ENCODE measurements around the gene ALG8. TPM values are rescaled to one million over a fixed set of nuclear protein-coding genes. Genes with fewer than 3 reads are reported as not detected.
"Not testable (repeated sequence)": the region's sequence is repeated elsewhere in the genome, so short reads cannot be mapped to it uniquely, and the experiment has no call there.

The ALG8 gene
- total RNA-seq, result 10 to 100 TPM; 38.3 to 70.2 TPM

DNA sequence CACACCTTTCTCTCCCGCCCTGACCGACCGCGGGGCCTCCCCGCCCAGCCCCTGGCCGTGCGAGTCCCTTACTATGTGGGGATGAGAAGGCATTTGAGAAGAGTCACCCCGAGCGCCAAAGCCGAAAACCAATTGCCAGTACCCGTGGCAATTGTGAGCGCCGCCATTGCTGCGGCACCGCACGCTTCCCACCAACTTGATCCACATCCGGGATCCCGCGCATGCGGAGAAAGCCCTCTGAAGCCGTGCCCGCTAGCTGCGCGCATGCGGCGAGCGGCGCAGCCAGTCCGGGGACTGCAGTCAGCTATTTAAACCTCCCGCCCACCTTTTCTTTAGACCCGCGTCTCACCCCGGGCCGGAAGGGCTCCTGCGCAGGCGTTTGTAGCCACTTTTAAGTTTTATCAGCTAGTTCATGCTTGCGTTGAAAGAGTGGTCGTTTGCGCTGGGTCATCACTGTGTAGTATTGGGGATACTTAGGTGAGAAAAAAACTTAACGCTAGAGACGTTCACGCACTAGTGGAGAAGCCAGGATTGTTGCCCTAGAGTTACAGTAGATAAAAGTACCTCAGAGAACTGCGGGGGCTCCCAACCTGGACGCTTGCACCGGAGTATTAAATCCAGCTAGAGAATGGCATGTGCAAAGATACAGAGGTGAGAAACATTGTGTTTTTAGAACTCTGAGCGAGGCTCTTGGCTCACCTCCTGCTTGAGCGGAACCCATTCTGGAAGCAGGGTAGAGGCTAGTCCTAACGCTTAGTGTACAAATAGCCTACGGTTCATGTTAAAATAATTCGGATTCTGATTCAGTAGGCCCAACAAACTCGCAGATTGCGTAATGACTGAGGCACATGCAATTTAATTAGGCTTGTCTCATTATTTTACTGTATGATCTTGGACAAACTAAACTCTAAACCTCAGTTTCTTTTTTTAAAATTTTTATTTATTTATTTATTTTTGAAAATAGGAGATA lies at the start of gene ALG8:
Gene ALG8 (minus strand): TSS at position 205 of the 970 bp plus-strand sequence. CDS start 38 bp downstream, at position 167.
- peak; percentile 92 for ATAC-seq (replicated peaks)
- Mint-ChIP-seq H3K4me1 (peaks cover 21% of the 10 kb centered on the region), H3K4me3 (peak within 1 kb of the TSS; percentile 91), H3K36me3 (ENCODE audit: low read depth) (peaks cover 68% of the 10 kb centered on the region), H3K27me3 (no peaks in the 10 kb centered on the region), H3K9me3 (no peaks in the 10 kb centered on the region), H3K27ac (peak within 1 kb of the TSS; percentile 89)

- H3K4me1 Mint-ChIP-seq, result peaks cover 42% of the 10 kb centered on the region
- peak; percentile 90 for ATAC-seq (replicated peaks)
Observed at GRCh38 chr11:78188286-78189173, 49.1 kb upstream of the ALG8 start, which contains the start of the genes KCTD21 and USP35. Gene KCTD21 (minus strand): TSS chr11:78188626. CDS start chr11:78174554, 14,072 bp downstream. Gene USP35 (plus strand): TSS chr11:78188919. CDS start chr11:78196246, 7,327 bp downstream.

GRCh38 chr11:78187366-78188285 lies 48.2 kb upstream of the ALG8 start:
- Mint-ChIP-seq H3K36me3 (ENCODE audit: low read depth) (peaks cover 32% of the 10 kb centered on the region), H3K27ac (peak overlapping the region; percentile 99), H3K27me3 (no peaks in the 10 kb centered on the region)

More at GRCh38 chr11:78188286-78189173, 49.1 kb upstream of the ALG8 start, which contains the start of the genes KCTD21 and USP35:
- no peaks in the 10 kb centered on the region for H3K9me3 Mint-ChIP-seq
- peaks cover 23% of the 10 kb centered on the region for H3K36me3 Mint-ChIP-seq (ENCODE audit: low read depth)
- H3K4me3 Mint-ChIP-seq, result peak within 1 kb of the TSS; percentile 96
- H3K27ac Mint-ChIP-seq, result peak within 1 kb of the TSS; percentile 99
- no peaks in the 10 kb centered on the region for H3K27me3 Mint-ChIP-seq

GRCh38 chr11:78181185-78181584 lies 41.8 kb upstream of the ALG8 start:
- H3K9me3 Mint-ChIP-seq, result peaks cover 3% of the 10 kb centered on the region
- no peaks in the 10 kb centered on the region for H3K27me3 Mint-ChIP-seq
- H3K27ac Mint-ChIP-seq, result no peak overlapping the region
- H3K4me3 Mint-ChIP-seq, result no peak overlapping the region
- peaks cover 17% of the 10 kb centered on the region for H3K36me3 Mint-ChIP-seq (ENCODE audit: low read depth)
- ATAC-seq (replicated peaks), result no peak
- H3K4me1 Mint-ChIP-seq, result peaks cover 15% of the 10 kb centered on the region

More at GRCh38 chr11:78187366-78188285, 48.2 kb upstream of the ALG8 start:
- H3K4me1 Mint-ChIP-seq, result peaks cover 38% of the 10 kb centered on the region
- ATAC-seq (replicated peaks), result peak; percentile 80
- no peaks in the 10 kb centered on the region for H3K9me3 Mint-ChIP-seq
- peak overlapping the region; percentile 96 for H3K4me3 Mint-ChIP-seq

DNA sequence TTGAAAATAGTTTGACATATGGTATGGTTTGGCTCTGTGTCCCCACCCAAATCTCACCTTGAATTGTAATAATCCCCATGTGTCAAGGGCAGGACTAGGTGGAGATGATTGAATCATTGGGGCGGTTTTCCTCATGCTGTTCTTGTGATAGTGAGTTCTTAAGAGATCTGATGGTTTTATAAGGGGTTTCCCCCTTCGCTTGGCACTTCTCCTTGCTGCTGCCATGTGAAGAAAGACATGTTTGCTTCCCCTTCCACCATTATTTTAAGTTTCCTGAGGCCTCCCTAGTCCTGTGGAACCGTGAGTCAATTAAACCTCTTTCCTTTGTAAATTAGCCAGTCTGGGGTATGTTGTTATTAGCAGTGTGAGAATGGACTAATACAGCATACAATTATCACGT lies 41.3 kb upstream of the ALG8 start:
- Mint-ChIP-seq H3K9me3 (peaks cover 4% of the 10 kb centered on the region), H3K36me3 (ENCODE audit: low read depth) (peaks cover 13% of the 10 kb centered on the region)

DNA sequence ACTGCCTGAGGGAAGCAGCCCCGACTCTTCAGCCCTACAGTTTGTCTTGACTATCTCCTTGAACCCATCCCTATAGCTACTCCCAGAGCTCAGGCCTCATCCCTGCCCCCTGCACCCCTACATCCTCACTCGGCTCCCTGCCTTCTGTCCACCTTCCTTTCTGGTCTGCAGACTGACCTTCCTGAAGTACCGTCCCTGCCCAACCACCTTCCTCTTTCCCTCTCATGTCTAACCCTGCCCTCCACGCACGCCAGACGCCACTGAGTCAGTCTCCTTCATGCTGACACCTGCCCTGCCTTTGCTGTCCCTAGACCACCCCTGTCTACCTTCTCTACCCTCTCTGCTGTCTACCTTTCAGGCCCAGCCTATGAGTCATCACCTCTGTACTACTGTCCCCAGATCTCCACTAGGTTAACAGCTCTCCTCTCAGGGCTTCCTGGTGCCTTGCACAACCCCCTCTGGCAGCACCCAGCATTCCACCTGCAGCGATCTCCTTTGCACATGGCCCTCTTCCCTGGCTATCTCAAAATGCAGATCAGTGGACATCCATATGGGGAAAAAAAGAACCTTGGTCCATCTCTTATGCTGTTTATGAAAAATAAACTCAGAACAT lies 40.1 kb upstream of the ALG8 start:
- H3K4me3 Mint-ChIP-seq, result no peak overlapping the region
- H3K9me3 Mint-ChIP-seq, result peaks cover 4% of the 10 kb centered on the region
- H3K36me3 Mint-ChIP-seq (ENCODE audit: low read depth), result peaks cover 11% of the 10 kb centered on the region
- H3K27me3 Mint-ChIP-seq, result no peaks in the 10 kb centered on the region
- ATAC-seq (replicated peaks), result no peak
- peaks cover 15% of the 10 kb centered on the region for H3K4me1 Mint-ChIP-seq
- peak overlapping the region; percentile 42 for H3K27ac Mint-ChIP-seq

More for the DNA sequence above, 41.3 kb upstream of the ALG8 start:
- no peak overlapping the region for H3K27ac Mint-ChIP-seq
- no peaks in the 10 kb centered on the region for H3K27me3 Mint-ChIP-seq
- no peak for ATAC-seq (replicated peaks)
- H3K4me3 Mint-ChIP-seq, result no peak overlapping the region
- peaks cover 15% of the 10 kb centered on the region for H3K4me1 Mint-ChIP-seq

DNA sequence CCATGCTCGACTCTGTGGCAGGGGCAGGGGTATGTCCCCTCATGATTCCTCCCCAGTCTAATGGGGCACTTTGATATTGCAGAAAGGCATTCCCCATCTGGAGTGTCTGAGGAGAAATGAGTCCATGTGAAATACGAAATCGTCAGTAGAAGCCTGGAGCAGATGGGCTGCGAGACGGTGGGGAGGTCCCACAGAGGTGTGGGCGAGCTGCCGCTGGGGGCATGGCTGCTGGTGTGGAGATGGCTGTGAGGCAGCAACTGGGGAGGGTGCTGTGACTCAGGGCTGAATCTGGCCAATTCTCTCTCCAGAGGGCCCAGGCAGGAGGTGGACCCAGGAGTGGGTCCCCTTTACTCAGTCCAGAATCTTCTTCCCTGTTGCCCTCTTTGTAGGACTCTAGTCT lies 37.8 kb upstream of the ALG8 start:
- Mint-ChIP-seq H3K27ac (no peak overlapping the region), H3K36me3 (ENCODE audit: low read depth) (peaks cover 19% of the 10 kb centered on the region), H3K4me1 (peaks cover 15% of the 10 kb centered on the region), H3K4me3 (no peak overlapping the region), H3K27me3 (no peaks in the 10 kb centered on the region), H3K9me3 (peaks cover 4% of the 10 kb centered on the region)
- no peak for ATAC-seq (replicated peaks)

- no peak for ATAC-seq (replicated peaks)
- peaks cover 4% of the 10 kb centered on the region for H3K9me3 Mint-ChIP-seq
- peak overlapping the region; percentile 26 for H3K27ac Mint-ChIP-seq
- no peaks in the 10 kb centered on the region for H3K27me3 Mint-ChIP-seq
- peaks cover 15% of the 10 kb centered on the region for H3K4me1 Mint-ChIP-seq
- H3K36me3 Mint-ChIP-seq (ENCODE audit: low read depth), result peaks cover 22% of the 10 kb centered on the region
- H3K4me3 Mint-ChIP-seq, result no peak overlapping the region
Observed at GRCh38 chr11:78176605-78177141, 37.2 kb upstream of the ALG8 start.

DNA sequence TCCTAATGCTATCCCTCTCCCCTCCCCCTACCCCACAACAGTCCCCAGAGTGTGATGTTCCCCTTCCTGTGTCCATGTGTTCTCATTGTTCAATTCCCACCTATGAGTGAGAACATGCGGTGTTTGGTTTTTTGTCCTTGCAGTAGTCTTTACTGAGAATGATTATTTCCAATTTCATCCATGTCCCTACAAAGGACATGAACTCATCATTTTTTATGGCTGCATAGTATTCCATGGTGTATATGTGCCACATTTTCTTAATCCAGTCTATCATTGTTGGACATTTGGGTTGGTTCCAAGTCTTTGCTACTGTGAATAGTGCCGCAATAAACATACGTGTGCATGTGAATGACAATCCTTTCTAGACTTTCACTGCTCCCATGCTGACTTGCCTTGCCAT lies 36.4 kb upstream of the ALG8 start:
- peaks cover 22% of the 10 kb centered on the region for H3K36me3 Mint-ChIP-seq (ENCODE audit: low read depth)
- peaks cover 12% of the 10 kb centered on the region for H3K4me1 Mint-ChIP-seq
- not testable (repeated sequence) for ATAC-seq (replicated peaks); H3K4me3 Mint-ChIP-seq; H3K27me3 Mint-ChIP-seq; H3K9me3 Mint-ChIP-seq
- peak overlapping the region; percentile 26 for H3K27ac Mint-ChIP-seq

DNA sequence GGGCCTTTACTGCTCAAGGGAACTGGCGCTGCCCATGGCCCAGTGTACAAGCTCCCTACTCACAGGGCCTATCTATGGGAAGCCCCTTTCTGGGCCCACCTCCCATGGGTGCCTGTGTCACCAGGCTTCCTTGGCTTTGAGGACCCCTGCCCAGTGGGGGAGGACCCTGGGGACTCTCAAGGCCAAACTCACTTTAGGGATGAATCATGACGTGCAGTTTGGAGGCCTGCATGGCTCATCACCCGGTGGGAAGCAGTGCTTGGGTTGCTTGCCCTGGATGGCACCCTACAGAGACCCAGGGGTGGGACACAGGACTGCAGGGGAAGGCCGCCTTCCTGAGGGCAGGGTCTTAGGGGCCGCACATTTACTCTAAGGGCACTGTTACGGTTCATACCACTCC lies 32.5 kb upstream of the ALG8 start:
- no peaks in the 10 kb centered on the region for H3K27me3 Mint-ChIP-seq
- peaks cover 4% of the 10 kb centered on the region for H3K9me3 Mint-ChIP-seq
- no peak overlapping the region for H3K27ac Mint-ChIP-seq
- no peak overlapping the region for H3K4me3 Mint-ChIP-seq
- peaks cover 22% of the 10 kb centered on the region for H3K36me3 Mint-ChIP-seq (ENCODE audit: low read depth)
- H3K4me1 Mint-ChIP-seq, result no peaks in the 10 kb centered on the region
- ATAC-seq (replicated peaks), result no peak

DNA sequence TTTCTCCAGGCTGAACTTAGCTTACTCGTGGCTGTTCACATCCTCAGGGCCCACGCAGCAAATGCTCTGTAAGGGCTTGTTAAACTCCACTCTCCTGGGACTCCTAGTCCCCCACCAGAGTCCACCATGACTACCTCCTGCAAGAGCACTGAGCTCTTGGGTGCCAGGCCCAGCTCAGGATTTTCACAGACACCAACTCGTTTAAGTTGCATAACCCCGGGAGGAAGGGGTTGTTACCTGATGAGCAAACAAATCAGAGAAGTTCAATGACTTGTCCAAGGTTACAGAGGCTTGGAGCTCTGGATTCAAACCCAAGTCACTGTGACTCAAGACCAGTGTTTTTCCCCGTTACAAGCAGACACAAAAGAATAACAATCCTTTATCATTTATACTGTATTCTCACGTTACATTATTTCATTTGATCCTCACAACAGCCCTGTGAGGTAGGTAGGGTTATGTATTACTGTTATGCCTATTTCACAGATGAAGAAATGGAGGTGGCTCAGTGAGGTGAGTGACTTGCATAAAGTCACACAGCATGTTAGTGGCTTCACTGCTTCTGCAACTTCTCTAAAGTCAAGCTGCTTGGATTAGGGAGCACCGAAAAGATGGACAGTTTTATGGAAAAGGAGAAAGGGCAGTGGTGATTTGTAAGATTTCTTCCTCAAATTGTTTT lies 31.6 kb upstream of the ALG8 start:
- H3K4me3 Mint-ChIP-seq, result no peak overlapping the region
- no peaks in the 10 kb centered on the region for H3K9me3 Mint-ChIP-seq
- peaks cover 22% of the 10 kb centered on the region for H3K36me3 Mint-ChIP-seq (ENCODE audit: low read depth)

DNA sequence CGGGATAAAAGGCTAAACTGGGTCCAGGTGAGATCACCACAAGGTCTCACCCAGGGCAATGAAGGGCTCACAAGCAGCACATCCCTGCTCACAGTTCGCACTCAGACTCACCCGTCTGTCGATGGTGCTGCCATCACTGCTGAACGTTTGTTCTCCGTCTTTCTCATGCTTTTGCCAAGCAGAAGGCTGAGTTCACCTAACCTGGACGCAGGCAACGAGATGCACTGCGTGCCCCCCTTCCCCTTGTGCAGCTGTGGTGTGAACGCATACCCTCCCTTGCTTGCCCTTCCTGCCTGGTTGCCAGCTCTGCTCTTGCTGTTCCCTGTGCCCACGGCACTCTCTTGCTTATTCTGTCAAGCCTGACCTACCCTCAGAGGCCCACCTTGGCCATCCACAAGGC lies 31.0 kb upstream of the ALG8 start:
- Mint-ChIP-seq H3K9me3 (no peaks in the 10 kb centered on the region), H3K36me3 (ENCODE audit: low read depth) (peaks cover 22% of the 10 kb centered on the region), H3K4me1 (no peaks in the 10 kb centered on the region), H3K27me3 (no peaks in the 10 kb centered on the region), H3K27ac (no peak overlapping the region), H3K4me3 (no peak overlapping the region)
- ATAC-seq (replicated peaks), result no peak

More for the DNA sequence above, 31.6 kb upstream of the ALG8 start:
- H3K27ac Mint-ChIP-seq, result no peak overlapping the region
- ATAC-seq (replicated peaks), result no peak
- no peaks in the 10 kb centered on the region for H3K27me3 Mint-ChIP-seq
- no peaks in the 10 kb centered on the region for H3K4me1 Mint-ChIP-seq
